Occipital lobe (tissue), 2 donors: Measurements from ENCODE around the gene DHRSX. TPM values are rescaled to one million over a fixed set of nuclear protein-coding genes. Genes with fewer than 3 reads are reported as not detected.
"Not testable (repeated sequence)": the region's sequence is repeated elsewhere in the genome, so short reads cannot be mapped to it uniquely, and the experiment has no call there.

Experiments
- DNase-seq: peaks from one replicate; lab custom pipeline; 2025; lab: John Stamatoyannopoulos, UW
- total RNA-seq: library from RNA; depleted of rRNA; stranded (reverse); fragments of >200 nt; gene quantifications from one replicate; pipeline ENCODE4 v1.2.3, GENCODE V29; 2014

DHRSX gene
- total RNA-seq, 1 donor from 2014 or later, result 18.7 TPM

GRCh38 chrX:2474963-2475726, 25.6 kb downstream of the DHRSX start:
- no peak for DNase-seq

- no peak for DNase-seq
Observed at GRCh38 chrX:2474280-2474962, 26.4 kb downstream of the DHRSX start.

GRCh38 chrX:2473064-2473463, 27.7 kb downstream of the DHRSX start:
- not testable (repeated sequence) for DNase-seq

- DNase-seq, result no peak
Observed at GRCh38 chrX:2471641-2472040, 29.1 kb downstream of the DHRSX start.

GRCh38 chrX:2471126-2471525, 29.6 kb downstream of the DHRSX start:
- DNase-seq, result not testable (repeated sequence)

GRCh38 chrX:2469852-2470251, 30.9 kb downstream of the DHRSX start:
- not testable (repeated sequence) for DNase-seq

GRCh38 chrX:2469196-2469685, 31.5 kb downstream of the DHRSX start:
- no peak for DNase-seq

- no peak for DNase-seq
Observed at GRCh38 chrX:2468261-2469195, 32.2 kb downstream of the DHRSX start.

- no peak for DNase-seq
Observed at GRCh38 chrX:2466876-2467656, 33.7 kb downstream of the DHRSX start.

- no peak for DNase-seq
Observed at GRCh38 chrX:2464677-2465166, 36.1 kb downstream of the DHRSX start.

- DNase-seq, result no peak
Observed at GRCh38 chrX:2463973-2464676, 36.7 kb downstream of the DHRSX start.

- DNase-seq, result not testable (repeated sequence)
Observed at GRCh38 chrX:2463481-2463880, 37.3 kb downstream of the DHRSX start.

GRCh38 chrX:2462780-2463179, 38.0 kb downstream of the DHRSX start:
- DNase-seq, result no peak

- DNase-seq, result no peak
Observed at GRCh38 chrX:2462074-2462473, 38.7 kb downstream of the DHRSX start.

- DNase-seq, result no peak
Observed at GRCh38 chrX:2461711-2462016, 39.1 kb downstream of the DHRSX start.

GRCh38 chrX:2460821-2461710, 39.7 kb downstream of the DHRSX start:
- not testable (repeated sequence) for DNase-seq

- not testable (repeated sequence) for DNase-seq
Observed at GRCh38 chrX:2460048-2460447, 40.7 kb downstream of the DHRSX start.

GRCh38 chrX:2458309-2458708, 42.5 kb downstream of the DHRSX start:
- no peak for DNase-seq
